Activated B cell treated with CpG ODN at 0.5 μM for 24 hours (primary cell): ENCODE data around the gene SLC28A1. TPM values are rescaled to one million over a fixed set of nuclear protein-coding genes. Genes with fewer than 3 reads are reported as not detected.

Source experiments
- ATAC-seq: fragments of 200-7000 bp; cut with Tn5 transposase; one replicate; pipeline ENCODE4 v1.10.0; 2021; ENCODE audit warnings: low read depth, mild to moderate bottlenecking, moderate library complexity
- CTCF ChIA-PET: fragments of 350-600 bp; sonication (Branson Sonifier 250); formaldehyde crosslinking; loops from one replicate; lab custom pipeline; 2021; ENCODE audit warnings: antibody characterized with exemption; lab: Charles Lee
- POLR2A ChIA-PET: fragments of 350-600 bp; sonication (Branson Sonifier 250); formaldehyde crosslinking; loops from one replicate; lab custom pipeline; 2021; ENCODE audit warnings: antibody characterized with exemption; lab: Charles Lee
- DNase-seq: peaks from one replicate; pipeline ENCODE4 v3.0.0; 2022
- H3K27ac Mint-ChIP-seq: one replicate; pipeline ENCODE4 v1.8.0; 2020; ENCODE audit warnings: mixed read lengths
- H3K27me3 Mint-ChIP-seq: one replicate; pipeline ENCODE4 v1.8.0; 2021; ENCODE audit warnings: mixed read lengths
- H3K36me3 Mint-ChIP-seq: one replicate; pipeline ENCODE4 v1.8.0; 2021; ENCODE audit warnings: low read depth, mixed read lengths
- H3K4me1 Mint-ChIP-seq: one replicate; pipeline ENCODE4 v1.8.0; 2021; ENCODE audit warnings: mixed read lengths
- H3K4me3 Mint-ChIP-seq: one replicate; pipeline ENCODE4 v1.8.0; 2020; ENCODE audit warnings: mild to moderate bottlenecking, mixed read lengths
- H3K9me3 Mint-ChIP-seq: one replicate; pipeline ENCODE4 v1.8.0; 2020; ENCODE audit warnings: mixed read lengths
- CTCF ChIP-seq: fragments of 200-600 bp; IDR thresholded peaks from one replicate; pipeline ENCODE4 v1.8.0; 2022; ENCODE audit warnings: antibody characterized with exemption, mild to moderate bottlenecking
- intact Hi-C: fragments of 100-400 bp; cut with micrococcal nuclease; formaldehyde crosslinking; loops from one replicate; pipeline ENCODE4 v1.15.1; 2024
- total RNA-seq: library from RNA; stranded (reverse); gene quantifications from 2 replicates; pipeline ENCODE4 v1.2.3, GENCODE V29; 2022

SLC28A1 gene
- total RNA-seq, 1 donor from 2014 or later, result not detected

GRCh38 chr15:84937144-84937543 is 52.7 kb downstream of the SLC28A1 start:
- CTCF ChIA-PET, result no interaction called here

GRCh38 chr15:84938726-84939125 is 54.3 kb downstream of the SLC28A1 start:
- Mint-ChIP-seq H3K27me3 (peaks cover 4% of the 10 kb centered on the region), H3K27ac (no peak overlapping the region), H3K4me1 (no peaks in the 10 kb centered on the region), H3K4me3 (no peak overlapping the region), H3K9me3 (no peaks in the 10 kb centered on the region), H3K36me3 (no peaks in the 10 kb centered on the region)
- intact Hi-C loops, result no loop called here
- CTCF ChIA-PET, result no interaction called here
- POLR2A ChIA-PET, result no interaction called here
- ATAC-seq (no peak), DNase-seq (no peak)
- no peak for TF ChIP-seq CTCF

More at GRCh38 chr15:84937144-84937543, 52.7 kb downstream of the SLC28A1 start:
- Mint-ChIP-seq H3K36me3 (no peaks in the 10 kb centered on the region), H3K27me3 (peaks cover 4% of the 10 kb centered on the region), H3K9me3 (no peaks in the 10 kb centered on the region), H3K27ac (no peak overlapping the region), H3K4me1 (no peaks in the 10 kb centered on the region), H3K4me3 (no peak overlapping the region)
- ATAC-seq (no peak), DNase-seq (no peak)
- intact Hi-C loops, result no loop called here
- no peak for TF ChIP-seq CTCF
- POLR2A ChIA-PET, result no interaction called here

- no peak for TF ChIP-seq CTCF
- no peak for DNase-seq
- intact Hi-C loops, result no loop called here
- no peaks in the 10 kb centered on the region for H3K4me1 Mint-ChIP-seq
- ChIA-PET CTCF (no interaction called here), POLR2A (no interaction called here)
- no peaks in the 10 kb centered on the region for H3K9me3 Mint-ChIP-seq
- no peak for ATAC-seq
- no peaks in the 10 kb centered on the region for H3K36me3 Mint-ChIP-seq
- no peak overlapping the region for H3K4me3 Mint-ChIP-seq
- H3K27ac Mint-ChIP-seq, result no peak overlapping the region
- peaks cover 4% of the 10 kb centered on the region for H3K27me3 Mint-ChIP-seq
These were observed 55.9 kb downstream of the SLC28A1 start for GRCh38 chr15:84940399-84940798.

GRCh38 chr15:84942456-84942855 is 58.0 kb downstream of the SLC28A1 start:
- TF ChIP-seq CTCF, result no peak
- POLR2A ChIA-PET, result no interaction called here
- no peaks in the 10 kb centered on the region for H3K4me1 Mint-ChIP-seq
- no peak overlapping the region for H3K4me3 Mint-ChIP-seq
- H3K9me3 Mint-ChIP-seq, result no peaks in the 10 kb centered on the region
- intact Hi-C loops, result no loop called here
- H3K27ac Mint-ChIP-seq, result no peak overlapping the region
- peaks cover 7% of the 10 kb centered on the region for H3K27me3 Mint-ChIP-seq
- no peaks in the 10 kb centered on the region for H3K36me3 Mint-ChIP-seq
- CTCF ChIA-PET, result no interaction called here
- no peak for DNase-seq
- ATAC-seq, result no peak

- intact Hi-C loops, result no loop called here
These were observed 59.8 kb downstream of the SLC28A1 start for GRCh38 chr15:84944311-84944710.

More at GRCh38 chr15:84944311-84944710, 59.8 kb downstream of the SLC28A1 start:
- H3K4me1 Mint-ChIP-seq, result no peaks in the 10 kb centered on the region
- DNase-seq (no peak), ATAC-seq (no peak)
- ChIA-PET POLR2A (no interaction called here), CTCF (no interaction called here)
- H3K27me3 Mint-ChIP-seq, result peaks cover 3% of the 10 kb centered on the region
- no peak overlapping the region for H3K27ac Mint-ChIP-seq
- H3K36me3 Mint-ChIP-seq, result no peaks in the 10 kb centered on the region
- no peaks in the 10 kb centered on the region for H3K9me3 Mint-ChIP-seq
- no peak overlapping the region for H3K4me3 Mint-ChIP-seq
- TF ChIP-seq CTCF, result no peak
